Hematopoietic multipotent progenitor cell treated with erythropoietin and hydrocortisone succinate and interleukin-3 and kit ligand, for 17 days (in vitro differentiated cells): ENCODE results near the gene AGAP2.
A peak's percentile ranks its signal among the peaks of the same experiment; 100 is the strongest.
"Not testable (repeated sequence)": the region's sequence is repeated elsewhere in the genome, so short reads cannot be mapped to it uniquely, and the experiment has no call there.

Experiments
- DNase-seq: peaks from one replicate; pipeline ENCODE4 v3.0.0-alpha.2; 2015; ENCODE audit warnings: low spot score

The AGAP2 gene

GRCh38 chr12:57738661-57739237 is at the start of gene AGAP2:
Gene AGAP2 (minus strand): TSS chr12:57738742. CDS start chr12:57738246, 496 bp downstream.
- no peak for DNase-seq

DNA sequence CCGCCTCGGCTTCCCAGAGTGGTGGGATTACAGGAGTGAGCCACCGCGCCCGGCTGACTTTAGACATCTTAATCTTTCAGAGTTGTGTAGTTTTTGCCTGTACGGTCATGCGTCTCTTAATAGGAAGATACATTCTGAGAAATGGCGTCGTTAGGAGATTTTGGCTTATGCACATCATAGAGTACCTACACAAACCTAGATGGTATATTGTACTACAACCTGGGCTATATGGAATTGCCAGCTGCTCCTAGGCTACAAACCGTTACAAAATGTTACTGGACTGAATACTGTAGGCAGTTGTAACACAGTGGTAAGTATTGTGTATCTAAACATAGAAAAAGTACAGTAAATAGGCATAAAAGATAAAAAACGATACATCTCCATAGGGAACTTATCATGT is 45.3 kb upstream of the AGAP2 start:
- no peak for DNase-seq

DNA sequence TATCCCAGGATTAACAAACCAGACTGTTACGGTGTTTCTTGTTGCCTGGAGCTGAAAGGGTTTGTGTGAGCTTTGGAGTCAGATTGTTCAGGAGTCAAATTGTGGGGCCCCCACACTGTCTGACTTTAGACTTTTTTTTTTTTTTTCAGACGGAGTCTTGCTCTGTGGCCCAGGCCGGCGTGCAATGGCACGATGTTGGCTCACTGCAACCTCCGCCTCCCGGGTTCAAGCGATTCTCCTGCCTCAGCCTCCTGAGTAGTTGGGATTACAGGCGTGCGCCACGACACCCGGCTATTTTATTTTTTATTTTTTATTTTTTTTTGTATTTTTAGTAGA is 44.9 kb upstream of the AGAP2 start:
- no peak for DNase-seq

- peak; percentile 97 for DNase-seq
These were observed 44.3 kb upstream of the AGAP2 start, which contains the start of gene TSFM for GRCh38 chr12:57782608-57783465. Gene TSFM (plus strand): TSS chr12:57782787. CDS start chr12:57782802, 15 bp downstream.

DNA sequence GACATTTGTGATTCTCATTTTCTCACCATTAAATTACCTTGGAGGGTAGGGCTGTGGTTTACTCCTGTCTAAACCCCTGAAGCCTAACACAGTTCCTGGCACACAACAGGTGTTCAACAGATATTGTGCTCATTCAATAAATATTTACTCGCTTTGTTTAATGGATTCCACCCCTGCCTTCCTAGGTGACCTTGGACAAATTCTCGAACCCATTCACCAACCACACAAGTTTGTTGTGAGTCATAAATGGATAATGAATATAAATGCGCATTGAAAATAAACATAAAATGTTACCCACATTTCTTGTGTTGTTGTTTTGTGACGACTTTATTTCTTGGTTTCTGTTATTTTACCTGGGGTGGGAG is 43.7 kb upstream of the AGAP2 start:
- no peak for DNase-seq

- DNase-seq, result no peak
These were observed 43.3 kb upstream of the AGAP2 start for GRCh38 chr12:57781801-57782200.

GRCh38 chr12:57781244-57781643 is 42.7 kb upstream of the AGAP2 start:
- no peak for DNase-seq

- no peak for DNase-seq
These were observed 41.8 kb upstream of the AGAP2 start for GRCh38 chr12:57780284-57780897.

- no peak for DNase-seq
These were observed 41.2 kb upstream of the AGAP2 start for GRCh38 chr12:57779736-57780135.

GRCh38 chr12:57777911-57778310 is 39.4 kb upstream of the AGAP2 start:
- DNase-seq, result no peak

GRCh38 chr12:57777367-57777766 is 38.8 kb upstream of the AGAP2 start:
- DNase-seq, result no peak

DNA sequence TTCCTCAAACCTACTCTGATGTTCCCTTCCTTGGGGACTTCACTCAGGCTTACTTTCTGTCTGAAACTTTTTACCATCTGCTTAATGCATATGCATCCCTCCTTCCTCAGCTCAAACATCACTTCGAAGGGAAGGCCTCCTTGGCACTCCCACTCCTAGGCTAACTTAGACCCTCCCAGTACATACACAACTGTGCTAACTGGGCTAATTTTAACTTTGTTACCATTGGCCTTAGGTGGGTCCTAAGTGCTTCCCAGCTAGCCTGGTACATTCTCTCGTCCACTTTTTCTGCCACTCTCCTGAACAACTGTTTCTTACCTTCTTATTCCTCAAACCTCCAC is 37.7 kb upstream of the AGAP2 start:
- DNase-seq, result no peak

DNA sequence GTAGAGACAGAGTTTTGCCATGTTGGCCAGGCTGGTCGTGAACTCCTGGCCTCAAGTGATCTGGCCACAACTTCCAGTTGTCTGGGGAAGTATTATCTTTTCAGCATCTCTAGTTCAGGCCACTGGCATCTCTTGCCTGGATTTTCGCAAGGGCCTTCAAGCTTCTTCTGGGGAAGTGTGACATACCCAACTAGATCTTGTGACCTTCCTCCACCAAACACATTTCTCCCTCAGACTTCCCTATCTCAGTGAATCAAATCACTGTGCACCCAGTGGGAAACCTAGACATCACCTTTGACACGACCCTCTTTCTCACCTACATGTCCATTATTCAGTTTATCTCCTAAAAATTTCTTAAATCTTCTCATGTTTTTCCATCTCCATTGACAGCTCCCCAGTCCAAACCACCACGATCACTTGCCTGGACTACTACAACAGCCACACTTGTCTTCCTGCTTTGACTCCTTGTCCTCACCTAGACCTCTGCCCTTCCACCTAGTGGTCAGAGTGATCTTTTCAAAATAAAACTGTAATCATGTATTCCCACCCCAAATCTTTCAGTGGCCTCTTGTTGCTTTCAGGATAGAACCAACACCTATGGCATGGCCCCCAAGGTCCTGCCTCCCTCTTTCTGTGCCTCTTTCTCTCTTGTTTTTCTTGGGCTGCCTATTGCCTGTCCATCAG is 37.2 kb upstream of the AGAP2 start:
- no peak for DNase-seq

GRCh38 chr12:57775044-57775443 is 36.5 kb upstream of the AGAP2 start:
- no peak for DNase-seq

DNA sequence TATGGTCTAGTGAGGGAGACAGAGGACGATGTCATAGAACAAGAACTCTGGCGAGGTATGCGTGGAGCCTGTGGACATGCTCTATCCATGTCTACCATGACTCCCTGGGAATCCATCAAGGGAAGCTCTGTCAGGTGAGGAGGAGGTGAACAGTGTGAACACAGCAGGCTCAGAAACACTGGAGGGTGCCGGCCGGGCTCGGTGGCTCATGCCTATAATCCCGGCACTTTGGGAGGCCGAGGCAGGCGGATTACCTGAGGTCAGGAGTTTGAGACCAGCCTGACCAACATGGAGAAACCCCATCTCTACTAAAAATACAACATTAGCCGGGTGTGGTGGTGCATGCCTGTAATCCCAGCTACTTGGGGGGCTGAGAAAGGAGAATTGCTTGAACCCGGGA is 36.1 kb upstream of the AGAP2 start:
- DNase-seq, result not testable (repeated sequence)

GRCh38 chr12:57772429-57773322 is 34.1 kb upstream of the AGAP2 start, which contains the start of gene EEF1AKMT3:
Gene EEF1AKMT3 (plus strand): TSS chr12:57772614. CDS start chr12:57772725, 111 bp downstream.
- no peak for DNase-seq

GRCh38 chr12:57771873-57772428 is 33.4 kb upstream of the AGAP2 start, which contains the start of gene METTL1:
Gene METTL1 (minus strand): TSS chr12:57772105. CDS start chr12:57772083, 22 bp downstream.
- peak; percentile 86 for DNase-seq

GRCh38 chr12:57771236-57771872 is 32.8 kb upstream of the AGAP2 start:
- peak; percentile 77 for DNase-seq

DNA sequence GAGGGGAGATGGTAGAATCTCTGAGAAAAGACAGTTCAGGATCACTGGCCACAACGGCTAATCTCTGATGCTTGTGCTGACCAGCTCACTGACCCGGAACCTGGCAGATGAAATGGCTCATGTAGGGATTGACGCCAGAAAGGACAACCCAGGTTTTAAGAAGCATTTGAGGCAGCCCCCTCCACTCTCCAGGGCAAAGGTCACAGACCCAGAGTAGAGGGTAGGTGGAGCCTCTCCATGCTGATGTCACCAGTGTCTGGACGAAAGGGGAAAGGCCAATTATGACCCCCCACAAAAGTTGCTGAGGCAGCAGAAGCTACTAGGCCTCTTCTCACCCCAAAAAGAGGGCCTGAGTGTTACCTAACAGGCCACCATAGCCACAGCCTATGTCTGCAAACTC is 32.2 kb upstream of the AGAP2 start:
- no peak for DNase-seq

- DNase-seq, result no peak
These were observed 31.1 kb upstream of the AGAP2 start for GRCh38 chr12:57769594-57769993.

- DNase-seq, result no peak
These were observed 29.3 kb upstream of the AGAP2 start for GRCh38 chr12:57767876-57768275.
